NCI-H1694 treated with DMSO at 0.1 percent for 48 hours (cell line): ENCODE measurements around the gene TBCEL.
"Not testable (repeated sequence)": the region's sequence is repeated elsewhere in the genome, so short reads cannot be mapped to it uniquely, and the experiment has no call there.

Experiments used
- DNase-seq: peaks from one replicate; lab custom pipeline; 2025; lab: John Stamatoyannopoulos, UW

Gene TBCEL

GRCh38 chr11:121023848-121024751, at the start of gene TBCEL:
TSS of gene TBCEL (plus strand) at chr11:121024102. CDS start at chr11:121045691, 21,589 bp downstream.
- DNase-seq, result no peak

- no peak for DNase-seq
Observed at GRCh38 chr11:120974466-120974865, 49.4 kb upstream of the TBCEL start.

- no peak for DNase-seq
Observed at GRCh38 chr11:120974965-120975364, 48.9 kb upstream of the TBCEL start.

GRCh38 chr11:120977266-120978137, 46.4 kb upstream of the TBCEL start:
- DNase-seq, result no peak

GRCh38 chr11:120978701-120979100, 45.2 kb upstream of the TBCEL start:
- no peak for DNase-seq

GRCh38 chr11:120985718-120986569, 38.0 kb upstream of the TBCEL start:
- no peak for DNase-seq

- DNase-seq, result no peak
Observed at GRCh38 chr11:120988603-120989002, 35.3 kb upstream of the TBCEL start.

GRCh38 chr11:120991830-120992686, 31.8 kb upstream of the TBCEL start:
- DNase-seq, result no peak

GRCh38 chr11:120994091-120994859, 29.6 kb upstream of the TBCEL start:
- no peak for DNase-seq

- no peak for DNase-seq
Observed at GRCh38 chr11:120995184-120995583, 28.7 kb upstream of the TBCEL start.

- DNase-seq, result no peak
Observed at GRCh38 chr11:120996973-120997372, 26.9 kb upstream of the TBCEL start.

- no peak for DNase-seq
Observed at GRCh38 chr11:120998581-120998980, 25.3 kb upstream of the TBCEL start.

- no peak for DNase-seq
Observed at GRCh38 chr11:121004206-121004840, 19.6 kb upstream of the TBCEL start.

- DNase-seq, result no peak
Observed at GRCh38 chr11:121006922-121007321, 17.0 kb upstream of the TBCEL start.

- no peak for DNase-seq
Observed at GRCh38 chr11:121008551-121008950, 15.4 kb upstream of the TBCEL start.

- no peak for DNase-seq
Observed at GRCh38 chr11:121012091-121012490, 11.8 kb upstream of the TBCEL start.

GRCh38 chr11:121018746-121019145, 5.2 kb upstream of the TBCEL start:
- no peak for DNase-seq

GRCh38 chr11:121021718-121022117, 2.2 kb upstream of the TBCEL start:
- DNase-seq, result not testable (repeated sequence)

GRCh38 chr11:121024989-121025388, 1.1 kb downstream of the TBCEL start:
- DNase-seq, result no peak

GRCh38 chr11:121029153-121029552, 5.3 kb downstream of the TBCEL start:
- no peak for DNase-seq
